ENCODE measurements around the gene SFTA2. TPM values are rescaled to one million over a fixed set of nuclear protein-coding genes. Genes with fewer than 3 reads are reported as not detected.

SFTA2 gene
- total and polyA plus RNA-seq, 2 of the 8 experiments (the other 6 are each of a cell fraction or from before 2014, with no cell fraction given), result not detected

DNA sequence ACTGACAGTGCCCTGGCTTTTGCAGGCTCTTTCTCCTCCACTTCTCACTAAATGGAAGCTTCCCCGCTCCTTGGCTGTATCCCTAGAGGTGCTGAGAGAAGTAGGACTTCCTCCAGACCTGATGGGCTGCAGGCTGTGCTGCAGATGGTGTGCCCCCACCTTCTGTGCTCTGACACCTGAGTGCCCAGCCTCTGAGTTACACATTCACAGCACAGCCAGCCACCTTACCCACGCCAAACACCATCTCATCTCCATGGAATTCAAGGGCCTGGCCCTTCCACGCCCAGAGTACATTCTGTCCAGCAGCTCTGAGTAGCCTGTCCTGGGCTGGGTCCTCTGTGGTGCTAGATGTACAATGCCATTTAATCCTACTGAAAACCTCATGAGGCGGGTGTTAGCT, 5.3 kb downstream of the SFTA2 start (continued):
- TF ChIP-seq, protein P1, sequence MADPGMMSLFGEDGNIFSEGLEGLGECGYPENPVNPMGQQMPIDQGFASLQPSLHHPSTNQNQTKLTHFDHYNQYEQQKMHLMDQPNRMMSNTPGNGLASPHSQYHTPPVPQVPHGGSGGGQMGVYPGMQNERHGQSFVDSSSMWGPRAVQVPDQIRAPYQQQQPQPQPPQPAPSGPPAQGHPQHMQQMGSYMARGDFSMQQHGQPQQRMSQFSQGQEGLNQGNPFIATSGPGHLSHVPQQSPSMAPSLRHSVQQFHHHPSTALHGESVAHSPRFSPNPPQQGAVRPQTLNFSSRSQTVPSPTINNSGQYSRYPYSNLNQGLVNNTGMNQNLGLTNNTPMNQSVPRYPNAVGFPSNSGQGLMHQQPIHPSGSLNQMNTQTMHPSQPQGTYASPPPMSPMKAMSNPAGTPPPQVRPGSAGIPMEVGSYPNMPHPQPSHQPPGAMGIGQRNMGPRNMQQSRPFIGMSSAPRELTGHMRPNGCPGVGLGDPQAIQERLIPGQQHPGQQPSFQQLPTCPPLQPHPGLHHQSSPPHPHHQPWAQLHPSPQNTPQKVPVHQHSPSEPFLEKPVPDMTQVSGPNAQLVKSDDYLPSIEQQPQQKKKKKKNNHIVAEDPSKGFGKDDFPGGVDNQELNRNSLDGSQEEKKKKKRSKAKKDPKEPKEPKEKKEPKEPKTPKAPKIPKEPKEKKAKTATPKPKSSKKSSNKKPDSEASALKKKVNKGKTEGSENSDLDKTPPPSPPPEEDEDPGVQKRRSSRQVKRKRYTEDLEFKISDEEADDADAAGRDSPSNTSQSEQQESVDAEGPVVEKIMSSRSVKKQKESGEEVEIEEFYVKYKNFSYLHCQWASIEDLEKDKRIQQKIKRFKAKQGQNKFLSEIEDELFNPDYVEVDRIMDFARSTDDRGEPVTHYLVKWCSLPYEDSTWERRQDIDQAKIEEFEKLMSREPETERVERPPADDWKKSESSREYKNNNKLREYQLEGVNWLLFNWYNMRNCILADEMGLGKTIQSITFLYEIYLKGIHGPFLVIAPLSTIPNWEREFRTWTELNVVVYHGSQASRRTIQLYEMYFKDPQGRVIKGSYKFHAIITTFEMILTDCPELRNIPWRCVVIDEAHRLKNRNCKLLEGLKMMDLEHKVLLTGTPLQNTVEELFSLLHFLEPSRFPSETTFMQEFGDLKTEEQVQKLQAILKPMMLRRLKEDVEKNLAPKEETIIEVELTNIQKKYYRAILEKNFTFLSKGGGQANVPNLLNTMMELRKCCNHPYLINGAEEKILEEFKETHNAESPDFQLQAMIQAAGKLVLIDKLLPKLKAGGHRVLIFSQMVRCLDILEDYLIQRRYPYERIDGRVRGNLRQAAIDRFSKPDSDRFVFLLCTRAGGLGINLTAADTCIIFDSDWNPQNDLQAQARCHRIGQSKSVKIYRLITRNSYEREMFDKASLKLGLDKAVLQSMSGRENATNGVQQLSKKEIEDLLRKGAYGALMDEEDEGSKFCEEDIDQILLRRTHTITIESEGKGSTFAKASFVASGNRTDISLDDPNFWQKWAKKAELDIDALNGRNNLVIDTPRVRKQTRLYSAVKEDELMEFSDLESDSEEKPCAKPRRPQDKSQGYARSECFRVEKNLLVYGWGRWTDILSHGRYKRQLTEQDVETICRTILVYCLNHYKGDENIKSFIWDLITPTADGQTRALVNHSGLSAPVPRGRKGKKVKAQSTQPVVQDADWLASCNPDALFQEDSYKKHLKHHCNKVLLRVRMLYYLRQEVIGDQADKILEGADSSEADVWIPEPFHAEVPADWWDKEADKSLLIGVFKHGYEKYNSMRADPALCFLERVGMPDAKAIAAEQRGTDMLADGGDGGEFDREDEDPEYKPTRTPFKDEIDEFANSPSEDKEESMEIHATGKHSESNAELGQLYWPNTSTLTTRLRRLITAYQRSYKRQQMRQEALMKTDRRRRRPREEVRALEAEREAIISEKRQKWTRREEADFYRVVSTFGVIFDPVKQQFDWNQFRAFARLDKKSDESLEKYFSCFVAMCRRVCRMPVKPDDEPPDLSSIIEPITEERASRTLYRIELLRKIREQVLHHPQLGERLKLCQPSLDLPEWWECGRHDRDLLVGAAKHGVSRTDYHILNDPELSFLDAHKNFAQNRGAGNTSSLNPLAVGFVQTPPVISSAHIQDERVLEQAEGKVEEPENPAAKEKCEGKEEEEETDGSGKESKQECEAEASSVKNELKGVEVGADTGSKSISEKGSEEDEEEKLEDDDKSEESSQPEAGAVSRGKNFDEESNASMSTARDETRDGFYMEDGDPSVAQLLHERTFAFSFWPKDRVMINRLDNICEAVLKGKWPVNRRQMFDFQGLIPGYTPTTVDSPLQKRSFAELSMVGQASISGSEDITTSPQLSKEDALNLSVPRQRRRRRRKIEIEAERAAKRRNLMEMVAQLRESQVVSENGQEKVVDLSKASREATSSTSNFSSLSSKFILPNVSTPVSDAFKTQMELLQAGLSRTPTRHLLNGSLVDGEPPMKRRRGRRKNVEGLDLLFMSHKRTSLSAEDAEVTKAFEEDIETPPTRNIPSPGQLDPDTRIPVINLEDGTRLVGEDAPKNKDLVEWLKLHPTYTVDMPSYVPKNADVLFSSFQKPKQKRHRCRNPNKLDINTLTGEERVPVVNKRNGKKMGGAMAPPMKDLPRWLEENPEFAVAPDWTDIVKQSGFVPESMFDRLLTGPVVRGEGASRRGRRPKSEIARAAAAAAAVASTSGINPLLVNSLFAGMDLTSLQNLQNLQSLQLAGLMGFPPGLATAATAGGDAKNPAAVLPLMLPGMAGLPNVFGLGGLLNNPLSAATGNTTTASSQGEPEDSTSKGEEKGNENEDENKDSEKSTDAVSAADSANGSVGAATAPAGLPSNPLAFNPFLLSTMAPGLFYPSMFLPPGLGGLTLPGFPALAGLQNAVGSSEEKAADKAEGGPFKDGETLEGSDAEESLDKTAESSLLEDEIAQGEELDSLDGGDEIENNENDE (IDR thresholded peaks at IDR 0.05; ENCODE audit: insufficient replicate concordance, low read length), result no peak
- TF ChIP-seq JUN (IDR thresholded peaks at IDR 0.05; ENCODE audit: low read depth, low read length) (no peak), CBX8 (IDR thresholded peaks at IDR 0.05; ENCODE audit: borderline replicate concordance, low read depth, low read length) (no peak), RBBP5 (IDR thresholded peaks at IDR 0.05; ENCODE audit: borderline replicate concordance, low read depth, low read length) (no peak)
